Liver (tissue), 9 donors: Measurements from ENCODE around the gene TTC7B. TPM values are rescaled to one million over a fixed set of nuclear protein-coding genes. Genes with fewer than 3 reads are reported as not detected.

Source experiments
- DNase-seq: peaks from one replicate; pipeline ENCODE4 v3.0.0-alpha.2; 2017; ENCODE audit warnings: low spot score
- H3K27ac ChIP-seq, 2 donors: one replicate each; pipeline ENCODE4 v1.7.0; 2013; ENCODE audit warnings: inconsistent platforms in 2 of 2, low read length in 2 of 2, control low read depth in 1 of 2, low read depth in 1 of 2, mild to moderate bottlenecking in 1 of 2
- H3K27me3 ChIP-seq, 4 donors: one replicate each; pipeline versions ENCODE4 v1.6.1 to v1.7.0; 2013; ENCODE audit warnings: low read length in 3 of 4, inconsistent platforms in 1 of 4, mild to moderate bottlenecking in 1 of 4, moderate library complexity in 1 of 4; ENCODE audit not compliant: control insufficient read depth in 4 of 4, insufficient read depth in 4 of 4
- H3K36me3 ChIP-seq, 4 donors: one replicate each; pipeline versions ENCODE4 v1.6.1 to v1.7.0; 2013; ENCODE audit warnings: low read length in 3 of 4, mild to moderate bottlenecking in 3 of 4, low read depth in 1 of 4, moderate library complexity in 1 of 4; ENCODE audit not compliant: control insufficient read depth in 4 of 4, insufficient read depth in 3 of 4
- H3K4me1 ChIP-seq, 4 donors: one replicate each; pipeline versions ENCODE4 v1.6.1 to v1.7.0; 2013; ENCODE audit warnings: low read length in 3 of 4, mild to moderate bottlenecking in 3 of 4, moderate library complexity in 1 of 4; ENCODE audit not compliant: control insufficient read depth in 4 of 4, insufficient read depth in 4 of 4
- H3K4me3 ChIP-seq, 3 donors: one replicate each; pipeline versions ENCODE4 v1.6.1 to v1.7.0; 2013; ENCODE audit warnings: low read length in 3 of 3, control low read depth in 1 of 3, low read depth in 1 of 3, mild to moderate bottlenecking in 1 of 3
- H3K9ac ChIP-seq, 2 donors: one replicate each; pipeline ENCODE4 v1.7.0; 2013; ENCODE audit warnings: low read length in 2 of 2, mild to moderate bottlenecking in 2 of 2, moderate library complexity in 2 of 2, control low read depth in 1 of 2, low read depth in 1 of 2
- H3K9me3 ChIP-seq, 4 donors: one replicate each; pipeline versions ENCODE4 v1.6.1 to v1.7.0; 2013; ENCODE audit warnings: low read length in 3 of 4; ENCODE audit not compliant: control insufficient read depth in 4 of 4
- ATF3 ChIP-seq: IDR thresholded peaks from 2 replicates; pipeline ENCODE4 v1.6.1; 2016; ENCODE audit warnings: antibody characterized with exemption
- EGR1 ChIP-seq, 2 donors: IDR thresholded peaks; 2 replicates each; pipeline ENCODE4 v1.6.1; 2016 to 2018; ENCODE audit warnings: antibody characterized with exemption in 2 of 2, low read depth in 2 of 2
- GABPA ChIP-seq, 2 donors: IDR thresholded peaks in 1 of 2; conservative IDR thresholded peaks in 1 of 2; 2 replicates each; pipeline ENCODE4 v1.6.1; 2016; ENCODE audit warnings: antibody characterized with exemption in 2 of 2, mild to moderate bottlenecking in 1 of 2, moderate library complexity in 1 of 2
- HNF4A ChIP-seq, 2 donors: conservative IDR thresholded peaks; 2 replicates each; pipeline ENCODE4 v1.6.1; 2016; ENCODE audit warnings: antibody characterized with exemption in 2 of 2, mild to moderate bottlenecking in 2 of 2
- RAD21 ChIP-seq, 2 donors: IDR thresholded peaks; 2 replicates each; pipeline ENCODE4 v1.6.1; 2016; ENCODE audit warnings: antibody characterized with exemption in 2 of 2, mild to moderate bottlenecking in 2 of 2
- TAF1 ChIP-seq: conservative IDR thresholded peaks from 2 replicates; pipeline ENCODE4 v1.6.1; 2016; ENCODE audit warnings: antibody characterized with exemption, mild to moderate bottlenecking
- WGBS: extraction: QIAGEN DNeasy Blood & Tissue Kit; methylation state at CpG from one replicate; pipeline ENCODE4 v1.1.7; 2013; 5-methylcytosine and 5-hydroxymethylcytosine counted together
- polyA plus RNA-seq, 2 donors: library from polyadenylated mRNA; stranded (reverse) in 1 of 2; unstranded in 1 of 2; fragments of 200-250 nt in 1 of 2; fragments of >200 nt in 1 of 2; fragmentation: Nextera tagmentation in 1 of 2; extraction: Ambion mirVana in 1 of 2; gene quantifications; one replicate each; pipeline versions ENCODE4 v1.2.1 to v1.2.3, GENCODE V29; 2013 to 2015
- total RNA-seq, 2 donors: library from RNA; depleted of rRNA; stranded (reverse); fragments of >200 nt; gene quantifications; one replicate each; pipeline ENCODE4 v1.2.3, GENCODE V29; 2014
- TF ChIP-seq, protein P1 (sequence below): IDR thresholded peaks from 2 replicates; pipeline ENCODE4 v1.6.1; 2016; ENCODE audit warnings: antibody characterized with exemption
- TF ChIP-seq, protein P2 (sequence below): IDR thresholded peaks from 2 replicates; pipeline ENCODE4 v1.6.1; 2016; ENCODE audit warnings: antibody characterized with exemption, mild to moderate bottlenecking
- TF ChIP-seq, protein P3 (sequence below): fragments of 150-350 bp; IDR thresholded peaks from 2 replicates; pipeline ENCODE4 v1.5.1; 2017; ENCODE audit warnings: improper control_type of control experiment, low read depth, low read length; ENCODE audit not compliant: missing input control
- donor health status: healthy.
- donor health status: healthy.
- donor health status: healthy.
- donor health status: healthy.
- donor health status: healthy.

The TTC7B gene
- total and polyA plus RNA-seq, 4 donors, result 9.1 to 31.0 (median 12.5) TPM

GRCh38 chr14:90783344-90783743 lies 32.9 kb downstream of the TTC7B start:
- DNase-seq, result no peak
- no peaks in the 10 kb centered on the region for H3K9me3 ChIP-seq
- no peak for TF ChIP-seq EGR1 (IDR thresholded peaks at IDR 0.05; ENCODE audit: low read depth in 2 of 2)
- TF ChIP-seq TAF1, result no peak
- no peak overlapping the region for H3K27ac ChIP-seq
- no peaks in the 10 kb centered on the region for H3K27me3 ChIP-seq
- WGBS, result 98% methylated on average over 6 of the region's 6 CpGs
- H3K4me3 ChIP-seq, result no peak overlapping the region
- H3K4me1 ChIP-seq, result peaks cover 1 to 15% (median 9%) of the 10 kb centered on the region in 4 donors
- peaks cover 0 to 5% (median 0%) of the 10 kb centered on the region in 4 donors for H3K36me3 ChIP-seq
- no peak overlapping the region for H3K9ac ChIP-seq

DNA sequence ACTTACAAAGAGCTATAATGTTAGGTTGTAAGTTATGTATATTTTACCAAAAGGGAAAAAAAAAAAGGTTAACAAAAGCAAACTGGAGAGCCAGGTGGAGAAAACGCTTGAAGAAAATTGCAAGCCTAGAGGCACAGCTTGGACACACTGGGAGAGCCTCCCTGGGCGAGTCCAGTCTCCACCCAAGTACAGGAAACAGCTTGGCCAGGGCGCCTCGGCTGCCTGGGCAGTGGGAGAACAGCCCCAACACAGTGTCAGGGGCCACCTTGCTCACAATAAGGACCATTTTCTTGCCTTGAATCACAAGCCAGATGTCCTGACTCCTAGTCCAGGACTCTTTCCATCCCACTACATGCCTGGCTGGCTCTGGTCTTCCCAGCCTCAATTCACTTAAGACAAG lies 33.3 kb downstream of the TTC7B start:
- Histone ChIP-seq H3K27me3 (no peaks in the 10 kb centered on the region), H3K9me3 (no peaks in the 10 kb centered on the region), H3K4me1 (peaks cover 1 to 12% (median 9%) of the 10 kb centered on the region in 4 donors), H3K4me3 (no peak overlapping the region), H3K36me3 (peaks cover 0 to 5% (median 0%) of the 10 kb centered on the region in 4 donors), H3K9ac (no peak overlapping the region), H3K27ac (no peak overlapping the region)
- no peak for DNase-seq
- WGBS, result 90% methylated on average over 4 of the region's 4 CpGs
- TF ChIP-seq, protein P1, sequence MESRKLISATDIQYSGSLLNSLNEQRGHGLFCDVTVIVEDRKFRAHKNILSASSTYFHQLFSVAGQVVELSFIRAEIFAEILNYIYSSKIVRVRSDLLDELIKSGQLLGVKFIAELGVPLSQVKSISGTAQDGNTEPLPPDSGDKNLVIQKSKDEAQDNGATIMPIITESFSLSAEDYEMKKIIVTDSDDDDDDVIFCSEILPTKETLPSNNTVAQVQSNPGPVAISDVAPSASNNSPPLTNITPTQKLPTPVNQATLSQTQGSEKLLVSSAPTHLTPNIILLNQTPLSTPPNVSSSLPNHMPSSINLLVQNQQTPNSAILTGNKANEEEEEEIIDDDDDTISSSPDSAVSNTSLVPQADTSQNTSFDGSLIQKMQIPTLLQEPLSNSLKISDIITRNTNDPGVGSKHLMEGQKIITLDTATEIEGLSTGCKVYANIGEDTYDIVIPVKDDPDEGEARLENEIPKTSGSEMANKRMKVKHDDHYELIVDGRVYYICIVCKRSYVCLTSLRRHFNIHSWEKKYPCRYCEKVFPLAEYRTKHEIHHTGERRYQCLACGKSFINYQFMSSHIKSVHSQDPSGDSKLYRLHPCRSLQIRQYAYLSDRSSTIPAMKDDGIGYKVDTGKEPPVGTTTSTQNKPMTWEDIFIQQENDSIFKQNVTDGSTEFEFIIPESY, result no peak
- TF ChIP-seq EGR1 (IDR thresholded peaks at IDR 0.05; ENCODE audit: low read depth in 2 of 2) (no peak), HNF4A (conservative IDR thresholded peaks at IDR 0.05) (no peak), GABPA (IDR thresholded peaks at IDR 0.05 in 1 of 2, conservative IDR thresholded peaks at IDR 0.05 in 1 of 2) (no peak)
- TF ChIP-seq, protein P2, sequence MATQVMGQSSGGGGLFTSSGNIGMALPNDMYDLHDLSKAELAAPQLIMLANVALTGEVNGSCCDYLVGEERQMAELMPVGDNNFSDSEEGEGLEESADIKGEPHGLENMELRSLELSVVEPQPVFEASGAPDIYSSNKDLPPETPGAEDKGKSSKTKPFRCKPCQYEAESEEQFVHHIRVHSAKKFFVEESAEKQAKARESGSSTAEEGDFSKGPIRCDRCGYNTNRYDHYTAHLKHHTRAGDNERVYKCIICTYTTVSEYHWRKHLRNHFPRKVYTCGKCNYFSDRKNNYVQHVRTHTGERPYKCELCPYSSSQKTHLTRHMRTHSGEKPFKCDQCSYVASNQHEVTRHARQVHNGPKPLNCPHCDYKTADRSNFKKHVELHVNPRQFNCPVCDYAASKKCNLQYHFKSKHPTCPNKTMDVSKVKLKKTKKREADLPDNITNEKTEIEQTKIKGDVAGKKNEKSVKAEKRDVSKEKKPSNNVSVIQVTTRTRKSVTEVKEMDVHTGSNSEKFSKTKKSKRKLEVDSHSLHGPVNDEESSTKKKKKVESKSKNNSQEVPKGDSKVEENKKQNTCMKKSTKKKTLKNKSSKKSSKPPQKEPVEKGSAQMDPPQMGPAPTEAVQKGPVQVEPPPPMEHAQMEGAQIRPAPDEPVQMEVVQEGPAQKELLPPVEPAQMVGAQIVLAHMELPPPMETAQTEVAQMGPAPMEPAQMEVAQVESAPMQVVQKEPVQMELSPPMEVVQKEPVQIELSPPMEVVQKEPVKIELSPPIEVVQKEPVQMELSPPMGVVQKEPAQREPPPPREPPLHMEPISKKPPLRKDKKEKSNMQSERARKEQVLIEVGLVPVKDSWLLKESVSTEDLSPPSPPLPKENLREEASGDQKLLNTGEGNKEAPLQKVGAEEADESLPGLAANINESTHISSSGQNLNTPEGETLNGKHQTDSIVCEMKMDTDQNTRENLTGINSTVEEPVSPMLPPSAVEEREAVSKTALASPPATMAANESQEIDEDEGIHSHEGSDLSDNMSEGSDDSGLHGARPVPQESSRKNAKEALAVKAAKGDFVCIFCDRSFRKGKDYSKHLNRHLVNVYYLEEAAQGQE, result no peak

- Histone ChIP-seq H3K36me3 (peaks cover 0 to 5% (median 0%) of the 10 kb centered on the region in 4 donors), H3K9me3 (no peaks in the 10 kb centered on the region), H3K27me3 (no peaks in the 10 kb centered on the region), H3K27ac (no peak overlapping the region), H3K4me3 (no peak overlapping the region), H3K9ac (no peak overlapping the region), H3K4me1 (peaks cover 1 to 12% (median 9%) of the 10 kb centered on the region in 4 donors)
- WGBS, result 86% methylated on average over 8 of the region's 8 CpGs
- no peak for DNase-seq
- TF ChIP-seq, protein P3, sequence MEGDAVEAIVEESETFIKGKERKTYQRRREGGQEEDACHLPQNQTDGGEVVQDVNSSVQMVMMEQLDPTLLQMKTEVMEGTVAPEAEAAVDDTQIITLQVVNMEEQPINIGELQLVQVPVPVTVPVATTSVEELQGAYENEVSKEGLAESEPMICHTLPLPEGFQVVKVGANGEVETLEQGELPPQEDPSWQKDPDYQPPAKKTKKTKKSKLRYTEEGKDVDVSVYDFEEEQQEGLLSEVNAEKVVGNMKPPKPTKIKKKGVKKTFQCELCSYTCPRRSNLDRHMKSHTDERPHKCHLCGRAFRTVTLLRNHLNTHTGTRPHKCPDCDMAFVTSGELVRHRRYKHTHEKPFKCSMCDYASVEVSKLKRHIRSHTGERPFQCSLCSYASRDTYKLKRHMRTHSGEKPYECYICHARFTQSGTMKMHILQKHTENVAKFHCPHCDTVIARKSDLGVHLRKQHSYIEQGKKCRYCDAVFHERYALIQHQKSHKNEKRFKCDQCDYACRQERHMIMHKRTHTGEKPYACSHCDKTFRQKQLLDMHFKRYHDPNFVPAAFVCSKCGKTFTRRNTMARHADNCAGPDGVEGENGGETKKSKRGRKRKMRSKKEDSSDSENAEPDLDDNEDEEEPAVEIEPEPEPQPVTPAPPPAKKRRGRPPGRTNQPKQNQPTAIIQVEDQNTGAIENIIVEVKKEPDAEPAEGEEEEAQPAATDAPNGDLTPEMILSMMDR, result no peak
- TF ChIP-seq ATF3 (no peak), TAF1 (no peak), RAD21 (IDR thresholded peaks at IDR 0.05) (no peak)
Measured at GRCh38 chr14:90781876-90782275, 34.4 kb downstream of the TTC7B start.
